Stimulated activated CD4-positive, alpha-beta T cell treated with anti-CD3 and anti-CD28 coated beads, Interleukin-1b, Interleukin-23, amount 100 ng/mL, for 1 hour (primary cell): ENCODE data around the gene GSTA3.
"Not testable (repeated sequence)": the region's sequence is repeated elsewhere in the genome, so short reads cannot be mapped to it uniquely, and the experiment has no call there.

Experiments used
- DNase-seq, 2 donors: peaks; one replicate each; pipeline ENCODE4 v3.0.0-alpha.2; 2020; ENCODE audit warnings: low read depth in 2 of 2

Gene GSTA3

DNA sequence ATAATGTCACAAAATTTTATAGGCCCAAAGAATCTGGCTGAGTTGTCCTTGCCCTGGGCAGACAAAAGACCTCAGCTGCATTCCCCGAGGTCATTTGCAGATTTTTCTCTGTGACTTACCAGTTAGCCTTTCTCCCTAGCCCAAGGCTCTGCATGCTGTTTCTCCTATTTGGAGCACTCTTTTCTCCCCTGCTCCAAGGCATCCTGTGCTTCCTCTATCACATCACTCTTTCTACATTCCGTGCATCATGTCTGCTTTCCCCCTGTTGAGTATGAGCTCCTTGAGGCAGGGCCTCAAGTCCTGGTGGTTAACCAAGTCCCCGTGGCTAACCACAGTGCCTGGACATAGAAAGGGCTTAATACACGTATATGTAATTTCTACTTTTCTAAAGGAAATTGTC, 593 bp upstream of the GSTA3 start:
- DNase-seq = no peak

DNA sequence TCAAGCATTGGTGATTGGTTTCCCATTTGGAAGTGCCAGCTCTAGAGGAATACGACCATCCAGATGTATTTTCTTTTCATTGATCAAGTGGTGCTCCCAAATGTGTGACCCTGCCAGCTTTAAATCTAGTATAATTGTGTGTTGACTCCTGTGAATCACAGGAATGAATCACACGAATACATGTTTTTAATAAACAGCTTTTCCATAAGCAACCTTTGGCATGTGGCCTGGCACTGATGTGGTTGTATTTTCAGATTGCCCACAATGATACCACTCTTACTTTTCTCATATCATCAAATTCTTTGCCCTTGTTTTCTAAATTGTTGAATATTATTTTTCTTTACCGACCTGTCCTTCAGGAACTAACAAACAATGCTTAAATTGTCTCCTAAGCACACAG, 367 bp downstream of the GSTA3 start:
- no peak for DNase-seq

- no peak for DNase-seq
Measured at GRCh38 chr6:52908526-52908925, 972 bp downstream of the GSTA3 start.

DNA sequence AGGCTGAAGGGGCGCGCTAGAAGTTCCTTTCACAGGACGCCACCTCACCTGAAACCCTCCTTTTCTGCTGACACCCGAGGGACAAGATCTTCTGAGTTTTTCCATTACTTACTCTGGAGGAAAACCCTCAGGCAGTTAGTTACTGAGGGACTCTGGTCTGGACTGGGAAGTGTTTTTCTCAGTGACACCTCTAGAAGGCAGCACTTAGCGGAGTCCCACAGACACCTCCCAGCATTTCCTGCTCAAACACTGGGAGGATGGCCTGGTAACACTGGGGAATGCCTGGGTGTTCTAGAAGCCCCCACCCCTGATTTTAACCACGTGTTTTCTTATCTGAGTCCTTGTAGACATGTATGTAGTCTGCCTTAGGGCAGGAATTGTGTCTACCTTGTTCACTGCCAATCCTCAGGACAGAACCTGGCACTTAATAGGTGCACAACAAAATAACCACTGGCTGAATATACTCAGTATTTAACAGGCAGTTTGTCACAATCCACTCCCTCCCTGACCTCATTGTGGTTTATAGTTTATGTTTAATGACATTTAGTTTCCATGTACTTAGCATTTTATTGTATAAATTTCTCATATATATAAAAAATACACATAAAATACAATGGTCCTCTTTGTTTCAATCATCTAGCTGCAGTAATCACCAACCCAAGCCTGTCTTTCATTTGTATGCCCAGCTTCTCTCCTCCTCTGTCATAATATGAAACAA, 4.8 kb downstream of the GSTA3 start:
- no peak for DNase-seq

GRCh38 chr6:52900536-52900935, 9.0 kb downstream of the GSTA3 start:
- DNase-seq = no peak

DNA sequence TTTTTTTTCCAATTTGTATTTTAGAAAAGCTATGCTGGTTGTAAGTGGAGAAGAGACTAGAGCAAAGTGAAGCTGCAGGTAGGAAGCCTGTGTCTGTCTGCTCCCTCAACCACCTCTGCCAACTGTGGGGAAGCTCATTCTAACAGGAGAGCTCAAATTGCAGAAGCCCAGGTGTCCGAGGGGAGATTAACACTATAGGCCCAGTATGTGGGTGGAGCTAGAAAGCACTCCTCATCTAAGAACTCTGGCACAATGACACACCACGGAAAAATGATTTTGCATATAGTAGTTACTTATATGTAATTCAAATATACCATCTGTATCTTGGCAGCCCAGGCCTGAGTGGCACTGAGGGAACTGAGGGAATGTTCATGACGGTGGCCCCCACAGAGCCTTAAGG, 13.7 kb downstream of the GSTA3 start:
- not testable (repeated sequence) for DNase-seq

DNA sequence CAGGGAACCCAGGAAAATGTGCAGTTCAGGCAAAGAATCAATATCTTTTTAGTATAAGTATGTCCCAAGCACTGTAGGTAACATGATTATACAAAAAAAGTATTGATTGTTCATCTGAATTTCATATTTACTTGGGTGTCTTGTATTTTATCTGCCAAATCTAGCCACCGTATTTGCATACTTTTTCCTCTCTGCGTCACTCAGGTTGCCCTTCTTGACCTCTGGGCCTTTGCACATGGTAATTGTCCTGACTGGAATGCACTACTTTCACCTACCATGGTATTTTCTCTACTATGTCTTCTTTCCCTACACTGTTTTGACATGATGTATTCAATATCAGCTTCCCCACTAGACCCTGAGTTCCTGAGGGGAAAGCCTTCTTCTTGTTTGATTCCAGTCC, 15.2 kb downstream of the GSTA3 start:
- no peak for DNase-seq

DNA sequence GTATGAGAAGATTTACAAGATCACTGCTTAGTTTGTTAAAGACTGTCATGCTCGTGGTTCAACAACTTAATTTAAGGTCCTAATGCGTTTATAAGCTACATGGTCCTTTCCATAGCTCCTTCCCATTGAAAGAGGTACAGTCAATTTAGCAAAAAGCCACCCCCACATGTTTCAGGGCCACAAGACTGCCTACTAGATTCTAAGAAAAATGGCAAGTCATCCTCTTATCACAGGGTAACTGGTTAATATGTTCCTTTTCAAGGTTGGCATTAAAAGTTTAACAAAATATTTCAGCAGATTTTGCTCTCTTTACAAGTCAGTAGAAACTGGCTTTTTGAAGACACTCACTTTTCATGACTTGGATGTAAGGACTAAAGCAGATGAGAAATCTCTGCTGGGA, 15.7 kb downstream of the GSTA3 start:
- DNase-seq = no peak

GRCh38 chr6:52893221-52893620, 16.3 kb downstream of the GSTA3 start:
- no peak for DNase-seq

GRCh38 chr6:52890018-52890417, 19.5 kb downstream of the GSTA3 start:
- no peak for DNase-seq

DNA sequence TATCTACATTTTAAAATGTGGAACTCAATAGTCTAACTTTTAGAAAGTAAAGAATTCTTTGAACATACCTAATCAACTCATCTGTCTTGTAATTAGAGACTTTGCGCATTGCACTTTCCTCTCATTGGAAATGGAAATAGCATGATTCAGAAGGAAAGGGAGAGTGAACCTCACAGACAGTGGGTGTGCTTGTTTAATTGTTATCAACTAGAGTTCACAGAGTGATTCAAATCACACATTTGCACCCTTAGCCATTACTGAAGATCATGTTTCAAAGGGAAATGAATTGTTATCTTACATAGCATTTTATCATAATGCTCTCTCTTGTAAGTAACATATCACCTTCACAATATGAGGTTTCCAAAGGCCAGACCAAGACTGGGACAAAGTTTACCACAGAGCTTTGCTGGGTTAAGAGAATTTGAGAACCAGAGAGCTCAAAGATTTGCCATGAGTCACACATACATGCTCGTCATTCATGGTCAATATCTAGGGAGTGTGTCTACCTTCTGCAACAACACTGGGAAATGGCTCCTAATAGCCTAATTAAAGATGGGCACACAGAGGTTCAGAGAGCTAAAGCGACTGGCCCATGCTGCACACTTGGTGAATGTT, 21.5 kb downstream of the GSTA3 start:
- DNase-seq = no peak

GRCh38 chr6:52881996-52882841, 27.3 kb downstream of the GSTA3 start:
- DNase-seq = peak; percentile 28 to 30

- DNase-seq = no peak
Measured at GRCh38 chr6:52881662-52881995, 27.9 kb downstream of the GSTA3 start.

DNA sequence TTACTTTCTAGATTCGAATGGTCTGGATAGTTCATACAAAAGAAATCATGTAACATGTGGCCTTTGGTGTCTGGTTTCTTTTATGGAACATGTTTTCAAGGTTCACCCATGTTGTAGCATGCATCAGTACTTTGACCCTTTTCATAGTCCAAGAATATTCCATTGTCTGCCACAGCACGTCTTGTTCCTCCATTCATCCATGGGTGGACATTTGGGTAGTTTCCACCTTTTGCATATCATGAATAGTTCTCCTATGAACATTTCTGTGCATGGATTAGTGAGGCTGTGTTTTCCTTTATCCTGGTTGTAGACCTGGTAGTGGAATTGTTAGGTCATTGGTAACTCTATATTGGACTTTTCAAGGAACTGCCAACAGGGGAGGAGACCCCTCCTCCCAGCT, 31.7 kb downstream of the GSTA3 start:
- no peak for DNase-seq

DNA sequence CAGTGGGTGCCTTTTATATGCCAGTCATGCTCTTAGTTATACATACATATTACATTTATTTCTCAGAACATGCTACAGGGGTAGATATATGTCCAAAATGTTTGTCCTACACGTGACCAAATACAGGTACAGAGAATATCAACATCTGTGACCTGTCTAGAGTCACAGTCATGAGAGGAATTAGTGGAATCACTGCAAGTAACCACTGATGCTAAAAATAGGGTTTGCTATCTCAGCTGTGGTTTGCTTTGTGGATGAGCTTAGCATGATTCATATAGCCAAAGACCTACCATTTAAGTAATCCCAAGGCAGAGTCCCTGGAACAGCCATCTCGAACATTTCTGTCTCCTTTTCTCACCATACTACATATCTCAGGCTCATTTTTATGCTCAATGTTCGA, 32.3 kb downstream of the GSTA3 start:
- DNase-seq = no peak

- no peak for DNase-seq
Measured at GRCh38 chr6:52876056-52876787, 33.3 kb downstream of the GSTA3 start.

- no peak for DNase-seq
Measured at GRCh38 chr6:52872031-52872430, 37.5 kb downstream of the GSTA3 start.

- DNase-seq = no peak
Measured at GRCh38 chr6:52871621-52872020, 37.9 kb downstream of the GSTA3 start.

- DNase-seq = not testable (repeated sequence)
Measured at GRCh38 chr6:52870335-52871091, 39.0 kb downstream of the GSTA3 start.

DNA sequence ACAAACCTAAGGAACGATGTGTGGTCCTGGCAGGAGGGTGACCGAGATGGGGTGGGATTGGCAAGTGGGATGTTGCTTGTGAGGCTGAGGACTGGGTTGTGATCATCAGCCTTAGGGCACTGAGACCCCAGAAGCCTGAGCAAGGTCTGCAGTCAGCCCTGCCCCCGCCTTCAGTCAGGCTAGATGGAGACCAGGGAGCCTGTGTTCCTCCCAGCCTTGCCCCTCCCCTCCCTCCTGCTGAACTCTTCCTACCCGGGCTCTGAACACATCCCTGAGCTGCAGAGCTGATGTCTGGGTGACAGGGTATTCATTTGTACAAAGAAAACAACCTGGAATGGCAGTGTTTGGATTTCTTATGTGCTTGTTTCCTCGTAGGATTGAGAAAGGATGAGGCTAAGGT, 40.6 kb downstream of the GSTA3 start:
- DNase-seq = not testable (repeated sequence)

- no peak for DNase-seq
Measured at GRCh38 chr6:52868240-52868639, 41.3 kb downstream of the GSTA3 start.
